Lung (tissue), 12 donors: ENCODE results near the gene IL13RA2. TPM values are rescaled to one million over a fixed set of nuclear protein-coding genes. Genes with fewer than 3 reads are reported as not detected.

Source experiments
- ATAC-seq: fragments of 200-7000 bp; cut with Tn5 transposase; one replicate; pipeline ENCODE4 v1.9.1; 2020; ENCODE audit warnings: moderate number of reproducible peaks; ENCODE audit not compliant: insufficient read depth, low FRiP score
- DNase-seq, 3 donors: peaks; one replicate each; pipeline ENCODE4 v3.0.0-alpha.2; 2013 to 2017
- H3K27ac ChIP-seq, 2 donors: one replicate each; pipeline ENCODE4 v1.5.1; 2013; ENCODE audit warnings: mild to moderate bottlenecking in 2 of 2, moderate library complexity in 2 of 2, control low read depth in 1 of 2, inconsistent platforms in 1 of 2, low read depth in 1 of 2, low read length in 1 of 2
- H3K27me3 ChIP-seq, 3 donors: one replicate each; pipeline ENCODE4 v1.5.1; 2013; ENCODE audit warnings: low read length in 2 of 3; ENCODE audit not compliant: control insufficient read depth in 3 of 3, insufficient read depth in 3 of 3
- H3K36me3 ChIP-seq, 4 donors: one replicate each; pipeline ENCODE4 v1.5.1; 2013; ENCODE audit warnings: low read length in 4 of 4, mild to moderate bottlenecking in 1 of 4, moderate library complexity in 1 of 4; ENCODE audit not compliant: control insufficient read depth in 4 of 4, insufficient read depth in 4 of 4
- H3K4me1 ChIP-seq, 5 donors: one replicate each; pipeline ENCODE4 v1.5.1; 2013; ENCODE audit warnings: low read length in 5 of 5, mild to moderate bottlenecking in 2 of 5, moderate library complexity in 1 of 5; ENCODE audit not compliant: control insufficient read depth in 5 of 5, insufficient read depth in 5 of 5
- H3K4me3 ChIP-seq: one replicate; pipeline ENCODE4 v1.5.1; 2013; ENCODE audit warnings: mild to moderate bottlenecking, control low read depth, moderate library complexity
- H3K9ac ChIP-seq, 2 donors: one replicate each; pipeline ENCODE4 v1.5.1; 2013; ENCODE audit warnings: low read length in 2 of 2, control low read depth in 1 of 2; ENCODE audit not compliant: insufficient read depth in 1 of 2
- H3K9me3 ChIP-seq, 4 donors: one replicate each; pipeline ENCODE4 v1.5.1; 2013; ENCODE audit warnings: low read length in 3 of 4, mild to moderate bottlenecking in 1 of 4, moderate library complexity in 1 of 4; ENCODE audit not compliant: control insufficient read depth in 4 of 4, insufficient read depth in 3 of 4
- CTCF ChIP-seq: IDR thresholded peaks from 2 replicates; pipeline ENCODE4 v1.5.1; 2012; ENCODE audit warnings: mild to moderate bottlenecking; ENCODE audit errors: control extremely low read depth, extremely low read depth
- WGBS, 2 donors: extraction: QIAGEN DNeasy Blood & Tissue Kit; methylation state at CpG; one replicate each; pipeline ENCODE4 v1.1.7; 2013; 5-methylcytosine and 5-hydroxymethylcytosine counted together
- polyA plus RNA-seq, 2 donors: library from polyadenylated mRNA; stranded (reverse); fragments of 200-250 nt; gene quantifications; one replicate each; pipeline ENCODE4 v1.2.1, GENCODE V29; 2013
- total RNA-seq, 2 donors: library from RNA; depleted of rRNA in 1 of 2; stranded (reverse); fragments of >200 nt in 1 of 2; gene quantifications; one replicate each; pipeline ENCODE4 v1.2.1, GENCODE V29; 2014 to 2021
- donor health status: control.
- donor health status: control.
- donor health status: Bipolar disorder and iron deficiency.
- donor health status: healthy.
- donor health status: DM: yes; HTN: yes; CAD: no.

The IL13RA2 gene
- total and polyA plus RNA-seq, 4 donors = 0.71 to 4.4 (median 3.0) TPM

- no peak overlapping the region for H3K27ac ChIP-seq
- ATAC-seq (no peak), DNase-seq (no peak)
- peaks cover 0 to 20% (median 15%) of the 10 kb centered on the region in 3 donors for H3K27me3 ChIP-seq
- no peak for TF ChIP-seq CTCF
- no peaks in the 10 kb centered on the region for H3K4me1 ChIP-seq
- no peak overlapping the region for H3K4me3 ChIP-seq
- H3K9me3 ChIP-seq = no peaks in the 10 kb centered on the region
- no peak overlapping the region for H3K9ac ChIP-seq
- no peaks in the 10 kb centered on the region for H3K36me3 ChIP-seq
These were observed 29.8 kb upstream of the IL13RA2 start for GRCh38 chrX:115047181-115047580.

GRCh38 chrX:115040417-115040816 lies 23.0 kb upstream of the IL13RA2 start:
- WGBS, 2 donors = 74 to 96% methylated on average over 4 of the region's 4 CpGs
- H3K9me3 ChIP-seq = peaks cover 0 to 2% (median 0%) of the 10 kb centered on the region in 4 donors
- no peaks in the 10 kb centered on the region for H3K36me3 ChIP-seq
- peaks cover 0 to 47% (median 4%) of the 10 kb centered on the region in 3 donors for H3K27me3 ChIP-seq
- DNase-seq (no peak), ATAC-seq (no peak)
- no peaks in the 10 kb centered on the region for H3K4me1 ChIP-seq
- no peak overlapping the region for H3K9ac ChIP-seq
- TF ChIP-seq CTCF = no peak
- H3K27ac ChIP-seq = no peak overlapping the region
- no peak overlapping the region for H3K4me3 ChIP-seq

- 54 to 79% methylated on average over 1 of the region's 1 CpG for WGBS, 2 donors
- Histone ChIP-seq H3K9ac (no peak overlapping the region), H3K4me1 (no peaks in the 10 kb centered on the region), H3K4me3 (no peak overlapping the region), H3K27me3 (peaks cover 0 to 55% (median 2%) of the 10 kb centered on the region in 3 donors), H3K36me3 (no peaks in the 10 kb centered on the region), H3K9me3 (peaks cover 0 to 2% (median 0%) of the 10 kb centered on the region in 4 donors), H3K27ac (no peak overlapping the region)
- no peak for DNase-seq
- no peak for TF ChIP-seq CTCF
- ATAC-seq = no peak
These were observed 21.0 kb upstream of the IL13RA2 start for GRCh38 chrX:115038406-115038805.

- DNase-seq (no peak), ATAC-seq (no peak)
- peaks cover 0 to 58% (median 5%) of the 10 kb centered on the region in 3 donors for H3K27me3 ChIP-seq
- peaks cover 0 to 2% (median 0%) of the 10 kb centered on the region in 4 donors for H3K9me3 ChIP-seq
- H3K4me3 ChIP-seq = no peak overlapping the region
- no peak overlapping the region for H3K9ac ChIP-seq
- no peak for TF ChIP-seq CTCF
- WGBS, 2 donors = 46 to 65% methylated on average over 1 of the region's 1 CpG
- H3K36me3 ChIP-seq = no peaks in the 10 kb centered on the region
- no peak overlapping the region for H3K27ac ChIP-seq
- no peaks in the 10 kb centered on the region for H3K4me1 ChIP-seq
These were observed 18.6 kb upstream of the IL13RA2 start for GRCh38 chrX:115036029-115036428.
